Measurements from ENCODE around the gene CHST9. TPM values are rescaled to one million over a fixed set of nuclear protein-coding genes. Genes with fewer than 3 reads are reported as not detected.

CHST9 gene
- polyA plus RNA-seq, 1 donor (not counting 4 experiments of a cell fraction or from before 2014, with no cell fraction given), result 0.07 TPM

DNA sequence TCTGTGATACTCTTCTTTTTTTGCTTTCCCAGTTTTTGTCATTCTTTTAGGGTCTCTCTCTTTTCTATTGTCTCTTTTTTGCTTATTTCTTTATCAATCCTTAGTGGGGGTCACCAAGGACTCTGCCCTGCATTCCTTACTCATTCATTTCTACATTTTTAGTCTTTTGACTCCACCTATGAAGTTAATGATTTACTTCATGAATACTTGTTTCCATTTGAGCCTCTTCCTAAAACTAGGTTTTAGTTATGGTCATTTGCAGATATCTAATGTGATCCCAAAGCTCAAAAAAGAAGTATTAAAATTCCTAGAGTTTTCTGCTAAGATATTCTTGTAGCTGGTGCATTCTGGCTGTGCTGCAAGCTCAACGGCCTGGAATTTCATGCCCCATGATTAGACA lies 170.3 kb downstream of the CHST9 start:
- dilution Hi-C loops (cut with MboI; ENCODE audit: extremely low pct_ligation_motif_present, low sequenced_read_pairs), result no loop called here
- Histone ChIP-seq H3K79me2 (ENCODE audit: control insufficient read depth, insufficient read depth, low read length) (no peaks in the 10 kb centered on the region), H3K4me2 (ENCODE audit: control insufficient read depth, extremely low read depth, insufficient read depth, low read depth, low read length) (no peak overlapping the region), H3K4me3 (ENCODE audit: control insufficient read depth in 2 of 3, extremely low read depth in 1 of 3, insufficient read depth in 2 of 3, low read depth in 1 of 3, low read length in 3 of 3) (no peak overlapping the region), H3K27ac (ENCODE audit: control insufficient read depth, insufficient read depth, low read length) (no peak overlapping the region), H3K27me3 (ENCODE audit: control insufficient read depth, extremely low read depth, insufficient read depth, low read length) (no peaks in the 10 kb centered on the region), H3K9ac (ENCODE audit: control insufficient read depth, extremely low read depth, insufficient read depth, low read length) (no peak overlapping the region), H4K20me1 (ENCODE audit: control insufficient read depth, extremely low read depth, insufficient read depth, low read length) (no peaks in the 10 kb centered on the region), H3K9me3 (ENCODE audit: control insufficient read depth, low read depth, low read length) (no peaks in the 10 kb centered on the region), H3K36me3 (ENCODE audit: control insufficient read depth in 2 of 2, extremely low read depth in 1 of 2, insufficient read depth in 2 of 2, low read length in 2 of 2) (no peaks in the 10 kb centered on the region), H2AFZ (ENCODE audit: control insufficient read depth, low read length) (no peak overlapping the region), H3K9me1 (ENCODE audit: control insufficient read depth, extremely low read depth, insufficient read depth, low read length) (no peaks in the 10 kb centered on the region), H3K4me1 (ENCODE audit: control insufficient read depth, extremely low read depth, insufficient read depth, low read length) (no peaks in the 10 kb centered on the region)
- TF ChIP-seq EZH2 (IDR thresholded peaks at IDR 0.05; ENCODE audit: low read length), result no peak
- TF ChIP-seq, protein P1, sequence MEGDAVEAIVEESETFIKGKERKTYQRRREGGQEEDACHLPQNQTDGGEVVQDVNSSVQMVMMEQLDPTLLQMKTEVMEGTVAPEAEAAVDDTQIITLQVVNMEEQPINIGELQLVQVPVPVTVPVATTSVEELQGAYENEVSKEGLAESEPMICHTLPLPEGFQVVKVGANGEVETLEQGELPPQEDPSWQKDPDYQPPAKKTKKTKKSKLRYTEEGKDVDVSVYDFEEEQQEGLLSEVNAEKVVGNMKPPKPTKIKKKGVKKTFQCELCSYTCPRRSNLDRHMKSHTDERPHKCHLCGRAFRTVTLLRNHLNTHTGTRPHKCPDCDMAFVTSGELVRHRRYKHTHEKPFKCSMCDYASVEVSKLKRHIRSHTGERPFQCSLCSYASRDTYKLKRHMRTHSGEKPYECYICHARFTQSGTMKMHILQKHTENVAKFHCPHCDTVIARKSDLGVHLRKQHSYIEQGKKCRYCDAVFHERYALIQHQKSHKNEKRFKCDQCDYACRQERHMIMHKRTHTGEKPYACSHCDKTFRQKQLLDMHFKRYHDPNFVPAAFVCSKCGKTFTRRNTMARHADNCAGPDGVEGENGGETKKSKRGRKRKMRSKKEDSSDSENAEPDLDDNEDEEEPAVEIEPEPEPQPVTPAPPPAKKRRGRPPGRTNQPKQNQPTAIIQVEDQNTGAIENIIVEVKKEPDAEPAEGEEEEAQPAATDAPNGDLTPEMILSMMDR (optimal IDR thresholded peaks at IDR 0.05 in 1 of 3, IDR thresholded peaks at IDR 0.05 in 1 of 3, conservative IDR thresholded peaks at IDR 0.05 in 1 of 3; ENCODE audit: extremely low read depth in 1 of 3, insufficient read depth in 2 of 3, low read length in 3 of 3), result no peak
- FAIRE-seq (no peak), DNase-seq (ENCODE audit: low read depth, low spot score) (no peak)

DNA sequence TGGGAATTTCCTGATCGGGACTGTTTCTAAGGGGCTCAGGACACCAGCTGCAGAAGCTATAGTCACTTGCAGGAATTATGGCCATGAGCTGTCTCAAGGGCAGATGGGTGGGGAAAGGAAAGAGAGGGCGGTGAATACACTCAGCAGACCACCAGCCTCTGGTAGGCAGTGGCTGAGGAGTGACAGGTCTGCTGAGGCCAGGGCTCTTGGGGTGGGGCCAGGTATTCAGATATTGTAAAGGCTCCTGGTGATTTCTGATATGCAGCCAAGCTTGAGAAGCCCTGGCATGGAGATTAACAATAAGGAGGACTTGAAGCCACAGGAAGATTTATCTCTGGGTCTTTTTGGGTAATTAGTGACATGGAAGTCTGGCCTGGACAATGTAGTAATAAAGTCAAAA lies 174.3 kb downstream of the CHST9 start:
- Histone ChIP-seq H3K9ac (ENCODE audit: control insufficient read depth, extremely low read depth, insufficient read depth, low read length) (no peak overlapping the region), H3K4me2 (ENCODE audit: control insufficient read depth, extremely low read depth, insufficient read depth, low read depth, low read length) (no peak overlapping the region), H3K9me1 (ENCODE audit: control insufficient read depth, extremely low read depth, insufficient read depth, low read length) (no peaks in the 10 kb centered on the region), H3K36me3 (ENCODE audit: control insufficient read depth in 2 of 2, extremely low read depth in 1 of 2, insufficient read depth in 2 of 2, low read length in 2 of 2) (no peaks in the 10 kb centered on the region), H3K27ac (ENCODE audit: control insufficient read depth, insufficient read depth, low read length) (no peak overlapping the region), H3K4me1 (ENCODE audit: control insufficient read depth, extremely low read depth, insufficient read depth, low read length) (no peaks in the 10 kb centered on the region), H3K9me3 (ENCODE audit: control insufficient read depth, low read depth, low read length) (no peaks in the 10 kb centered on the region), H2AFZ (ENCODE audit: control insufficient read depth, low read length) (no peak overlapping the region), H4K20me1 (ENCODE audit: control insufficient read depth, extremely low read depth, insufficient read depth, low read length) (no peaks in the 10 kb centered on the region), H3K4me3 (ENCODE audit: control insufficient read depth in 2 of 3, extremely low read depth in 1 of 3, insufficient read depth in 2 of 3, low read depth in 1 of 3, low read length in 3 of 3) (no peak overlapping the region), H3K27me3 (ENCODE audit: control insufficient read depth, extremely low read depth, insufficient read depth, low read length) (no peaks in the 10 kb centered on the region), H3K79me2 (ENCODE audit: control insufficient read depth, insufficient read depth, low read length) (no peaks in the 10 kb centered on the region)
- dilution Hi-C loops (cut with MboI; ENCODE audit: extremely low pct_ligation_motif_present, low sequenced_read_pairs), result no loop called here
- FAIRE-seq (no peak), DNase-seq (ENCODE audit: low read depth, low spot score) (no peak)
- TF ChIP-seq, protein P1 (optimal IDR thresholded peaks at IDR 0.05 in 1 of 3, IDR thresholded peaks at IDR 0.05 in 1 of 3, conservative IDR thresholded peaks at IDR 0.05 in 1 of 3; ENCODE audit: extremely low read depth in 1 of 3, insufficient read depth in 2 of 3, low read length in 3 of 3), result no peak
- TF ChIP-seq EZH2 (IDR thresholded peaks at IDR 0.05; ENCODE audit: low read length), result no peak

Measured in keratinocyte (primary cell).